ENCODE results near the gene ZDHHC7.

The ZDHHC7 gene

DNA sequence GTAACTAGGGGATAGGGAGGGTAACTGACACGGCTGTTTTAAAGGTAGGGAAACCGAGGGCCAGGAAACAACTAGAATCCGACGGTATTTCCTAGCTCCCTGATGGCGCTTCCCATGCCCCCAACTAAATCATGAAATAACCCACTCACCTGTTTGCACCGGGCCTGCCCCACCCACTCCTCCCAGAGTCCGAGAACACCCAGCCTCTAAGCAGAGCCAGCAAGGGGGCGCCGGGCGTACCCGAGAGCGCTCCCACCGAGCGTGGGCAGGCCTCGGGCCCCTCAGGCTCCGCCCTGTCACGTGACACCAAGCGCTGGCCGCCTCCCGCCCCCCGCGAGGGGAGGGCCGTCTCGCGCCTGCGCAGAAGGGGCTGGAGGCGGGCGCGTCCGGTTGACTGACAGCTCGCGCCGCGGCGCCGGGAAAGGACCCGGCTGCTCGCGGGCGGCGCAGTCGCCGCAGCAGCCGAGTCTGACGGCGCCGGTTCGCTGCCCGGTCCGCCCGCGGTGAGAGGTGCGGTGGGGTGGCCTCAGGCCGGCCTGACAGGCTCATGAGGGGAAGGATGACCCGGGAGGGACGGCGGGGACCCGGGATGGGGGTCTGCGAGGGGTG, 16.1 kb upstream of the ZDHHC7 start, which contains the start of gene KIAA0513 (continued):
- no peak for TF ChIP-seq ZNF596 (tag by site-specific recombination; IDR thresholded peaks at IDR 0.05)
- no peak for TF ChIP-seq ZBTB1 (tag by site-specific recombination; IDR thresholded peaks at IDR 0.05)
- TF ChIP-seq, protein P1, sequence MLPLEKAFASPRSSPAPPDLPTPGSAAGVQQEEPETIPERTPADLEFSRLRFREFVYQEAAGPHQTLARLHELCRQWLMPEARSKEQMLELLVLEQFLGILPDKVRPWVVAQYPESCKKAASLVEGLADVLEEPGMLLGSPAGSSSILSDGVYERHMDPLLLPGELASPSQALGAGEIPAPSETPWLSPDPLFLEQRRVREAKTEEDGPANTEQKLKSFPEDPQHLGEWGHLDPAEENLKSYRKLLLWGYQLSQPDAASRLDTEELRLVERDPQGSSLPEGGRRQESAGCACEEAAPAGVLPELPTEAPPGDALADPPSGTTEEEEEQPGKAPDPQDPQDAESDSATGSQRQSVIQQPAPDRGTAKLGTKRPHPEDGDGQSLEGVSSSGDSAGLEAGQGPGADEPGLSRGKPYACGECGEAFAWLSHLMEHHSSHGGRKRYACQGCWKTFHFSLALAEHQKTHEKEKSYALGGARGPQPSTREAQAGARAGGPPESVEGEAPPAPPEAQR (tag by site-specific recombination; IDR thresholded peaks at IDR 0.05), result no peak
- no peak for TF ChIP-seq ZNF513 (tag by site-specific recombination; IDR thresholded peaks at IDR 0.05)
- no peak for TF ChIP-seq ZNF624 (tag by site-specific recombination; IDR thresholded peaks at IDR 0.05)
- no peak for TF ChIP-seq ZNF280C (tag by site-specific recombination; IDR thresholded peaks at IDR 0.05)
- TF ChIP-seq ZBTB11 (tag by site-specific recombination; conservative IDR thresholded peaks at IDR 0.05; ENCODE audit: low read depth), result no peak
- TF ChIP-seq ZNF292 (tag by site-specific recombination; IDR thresholded peaks at IDR 0.05; ENCODE audit: borderline replicate concordance, low read depth), result no peak
- no peak for TF ChIP-seq ZNF10 (tag by site-specific recombination; IDR thresholded peaks at IDR 0.05)
- TF ChIP-seq PRDM2 (tag by site-specific recombination; IDR thresholded peaks at IDR 0.05; ENCODE audit: borderline replicate concordance), result no peak
- no peak for TF ChIP-seq ZNF112 (tag by site-specific recombination; IDR thresholded peaks at IDR 0.05)
- TF ChIP-seq ZNF701 (tag by site-specific recombination; IDR thresholded peaks at IDR 0.05), result no peak
- TF ChIP-seq ZNF148 (tag by site-specific recombination; IDR thresholded peaks at IDR 0.05; ENCODE audit: borderline replicate concordance), result no peak
- no peak for TF ChIP-seq ZNF792 (tag by site-specific recombination; IDR thresholded peaks at IDR 0.05)
- TF ChIP-seq, protein P2, sequence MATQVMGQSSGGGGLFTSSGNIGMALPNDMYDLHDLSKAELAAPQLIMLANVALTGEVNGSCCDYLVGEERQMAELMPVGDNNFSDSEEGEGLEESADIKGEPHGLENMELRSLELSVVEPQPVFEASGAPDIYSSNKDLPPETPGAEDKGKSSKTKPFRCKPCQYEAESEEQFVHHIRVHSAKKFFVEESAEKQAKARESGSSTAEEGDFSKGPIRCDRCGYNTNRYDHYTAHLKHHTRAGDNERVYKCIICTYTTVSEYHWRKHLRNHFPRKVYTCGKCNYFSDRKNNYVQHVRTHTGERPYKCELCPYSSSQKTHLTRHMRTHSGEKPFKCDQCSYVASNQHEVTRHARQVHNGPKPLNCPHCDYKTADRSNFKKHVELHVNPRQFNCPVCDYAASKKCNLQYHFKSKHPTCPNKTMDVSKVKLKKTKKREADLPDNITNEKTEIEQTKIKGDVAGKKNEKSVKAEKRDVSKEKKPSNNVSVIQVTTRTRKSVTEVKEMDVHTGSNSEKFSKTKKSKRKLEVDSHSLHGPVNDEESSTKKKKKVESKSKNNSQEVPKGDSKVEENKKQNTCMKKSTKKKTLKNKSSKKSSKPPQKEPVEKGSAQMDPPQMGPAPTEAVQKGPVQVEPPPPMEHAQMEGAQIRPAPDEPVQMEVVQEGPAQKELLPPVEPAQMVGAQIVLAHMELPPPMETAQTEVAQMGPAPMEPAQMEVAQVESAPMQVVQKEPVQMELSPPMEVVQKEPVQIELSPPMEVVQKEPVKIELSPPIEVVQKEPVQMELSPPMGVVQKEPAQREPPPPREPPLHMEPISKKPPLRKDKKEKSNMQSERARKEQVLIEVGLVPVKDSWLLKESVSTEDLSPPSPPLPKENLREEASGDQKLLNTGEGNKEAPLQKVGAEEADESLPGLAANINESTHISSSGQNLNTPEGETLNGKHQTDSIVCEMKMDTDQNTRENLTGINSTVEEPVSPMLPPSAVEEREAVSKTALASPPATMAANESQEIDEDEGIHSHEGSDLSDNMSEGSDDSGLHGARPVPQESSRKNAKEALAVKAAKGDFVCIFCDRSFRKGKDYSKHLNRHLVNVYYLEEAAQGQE (tag by site-specific recombination; IDR thresholded peaks at IDR 0.05), result no peak
- TF ChIP-seq SCRT1 (tag by site-specific recombination; IDR thresholded peaks at IDR 0.05; ENCODE audit: borderline replicate concordance), result peak; percentile 39; the same call in 1 of the 2 replicates
- TF ChIP-seq ZFP3 (tag by site-specific recombination; IDR thresholded peaks at IDR 0.05; ENCODE audit: low read depth), result no peak

All from HEK293 (cell line).